Loucy (cell line): ENCODE results near the gene FER.
A peak's percentile ranks its signal among the peaks of the same experiment; 100 is the strongest.
"Not testable (repeated sequence)": the region's sequence is repeated elsewhere in the genome, so short reads cannot be mapped to it uniquely, and the experiment has no call there.

ENCODE experiments used
- H2AFZ ChIP-seq: fragments of 200-600 bp; sonication (generic); 2 replicates; pipeline ENCODE4 v1.6.0; 2016; ENCODE audit warnings: antibody characterized with exemption, mild to moderate bottlenecking, low read length, moderate library complexity
- H3F3A ChIP-seq: fragments of 200-600 bp; 2 replicates; pipeline ENCODE4 v1.6.0; 2016; ENCODE audit warnings: antibody characterized with exemption, low read depth, mild to moderate bottlenecking
- H3K27me3 ChIP-seq: fragments of 200-600 bp; sonication (generic); 2 replicates; pipeline ENCODE4 v1.6.1; 2014; ENCODE audit warnings: low read length, mild to moderate bottlenecking; ENCODE audit not compliant: insufficient read depth, poor library complexity, severe bottlenecking
- H3K36me3 ChIP-seq: fragments of 200-600 bp; sonication (generic); 2 replicates; pipeline ENCODE4 v1.6.1; 2016; ENCODE audit warnings: low read length; ENCODE audit not compliant: insufficient read depth
- H3K4me1 ChIP-seq: fragments of 200-600 bp; sonication (generic); 2 replicates; pipeline ENCODE4 v1.5.1; 2014; ENCODE audit warnings: low read length, mild to moderate bottlenecking; ENCODE audit not compliant: insufficient read depth, poor library complexity, severe bottlenecking
- H3K4me2 ChIP-seq: fragments of 200-600 bp; sonication (generic); 2 replicates; pipeline ENCODE4 v1.6.0; 2014; ENCODE audit warnings: antibody characterized with exemption, low read length, low read depth, mild to moderate bottlenecking; ENCODE audit not compliant: poor library complexity, severe bottlenecking
- H3K4me3 ChIP-seq: fragments of 200-600 bp; sonication (generic); 2 replicates; pipeline ENCODE4 v1.5.1; 2014; ENCODE audit warnings: low read length, mild to moderate bottlenecking, mixed read lengths; ENCODE audit not compliant: poor library complexity, severe bottlenecking
- H3K79me2 ChIP-seq: fragments of 200-600 bp; sonication (generic); 2 replicates; pipeline ENCODE4 v1.6.1; 2014; ENCODE audit warnings: low read length; ENCODE audit not compliant: insufficient read depth
- H3K9ac ChIP-seq: fragments of 200-600 bp; sonication (generic); 2 replicates; pipeline ENCODE4 v1.6.0; 2014; ENCODE audit warnings: mild to moderate bottlenecking, low read depth, low read length, moderate library complexity; ENCODE audit not compliant: poor library complexity, severe bottlenecking
- H3K9me2 ChIP-seq: fragments of 200-600 bp; sonication (generic); replicated peaks from 2 replicates; pipeline ENCODE4 v1.6.1; 2016; ENCODE audit warnings: low read depth, low read length, mixed read lengths
- H3K9me3 ChIP-seq: fragments of 200-600 bp; sonication (generic); 2 replicates; pipeline ENCODE4 v1.6.1; 2014; ENCODE audit warnings: mild to moderate bottlenecking, antibody characterized with exemption, low read length, low read depth; ENCODE audit not compliant: insufficient read depth
- H4K20me1 ChIP-seq: fragments of 200-600 bp; sonication (generic); 2 replicates; pipeline ENCODE4 v1.6.0; 2014; ENCODE audit warnings: antibody characterized with exemption, low read length, mild to moderate bottlenecking; ENCODE audit not compliant: insufficient read depth, poor library complexity, severe bottlenecking
- CTCF ChIP-seq: fragments of 200-600 bp; sonication (generic); conservative IDR thresholded peaks from 2 replicates; pipeline ENCODE4 v1.5.1; 2014; ENCODE audit warnings: mild to moderate bottlenecking, antibody characterized with exemption, low read length
- EZH2phosphoT487 ChIP-seq: fragments of 200-600 bp; IDR thresholded peaks from 2 replicates; pipeline ENCODE4 v1.6.1; 2018; ENCODE audit warnings: antibody characterized with exemption, mild to moderate bottlenecking, moderate library complexity, borderline replicate concordance

The FER gene

DNA sequence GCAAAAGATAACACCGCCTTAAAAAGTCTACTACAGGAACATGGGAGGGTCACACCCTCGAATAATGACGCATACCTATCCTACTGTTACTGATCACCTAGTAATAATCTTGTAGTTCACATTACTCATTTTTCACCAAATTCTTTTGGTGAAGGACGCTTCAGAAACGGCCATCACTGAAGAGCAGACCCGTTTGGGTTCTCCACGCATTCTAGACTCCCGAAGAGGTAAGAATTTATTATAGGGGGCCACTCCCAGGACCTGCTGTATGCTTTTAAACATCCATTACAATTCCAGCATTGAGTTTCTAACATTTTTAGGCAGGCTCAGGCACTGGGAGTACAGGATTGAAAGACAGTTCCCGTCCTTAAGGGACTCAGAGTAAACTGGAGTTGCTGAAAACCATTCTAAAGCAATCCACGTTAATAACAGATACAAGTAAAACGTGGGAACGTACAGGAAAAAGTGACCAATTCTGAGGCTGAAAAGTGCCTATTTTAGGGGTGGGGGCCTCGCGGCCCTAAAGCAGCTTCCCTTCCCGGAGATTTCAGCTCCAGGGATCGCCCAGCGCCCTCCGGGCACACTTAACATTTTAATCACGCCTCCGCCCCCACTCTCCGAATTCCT is at the start of gene FER:
Gene FER, plus strand, starts transcription at position 124 of the 627 bp plus-strand sequence. CDS start 50,286 bp downstream, outside the sequence.
- Histone ChIP-seq H3K4me1 (peaks cover 9% of the 10 kb centered on the region), H3K36me3 (no peaks in the 10 kb centered on the region), H3K4me2 (peak within 1 kb of the TSS; percentile 88), H3K9me2 (no peaks in the 10 kb centered on the region), H3K9ac (peak within 1 kb of the TSS; percentile 83), H4K20me1 (no peaks in the 10 kb centered on the region), H3K9me3 (no peaks in the 10 kb centered on the region), H3K4me3 (peak within 1 kb of the TSS; percentile 89), H2AFZ (peak within 1 kb of the TSS; percentile 87), H3K79me2 (no peaks in the 10 kb centered on the region), H3F3A (no peaks in the 10 kb centered on the region), H3K27me3 (no peaks in the 10 kb centered on the region)
- TF ChIP-seq EZH2phosphoT487 = no peak
- TF ChIP-seq CTCF = no peak

DNA sequence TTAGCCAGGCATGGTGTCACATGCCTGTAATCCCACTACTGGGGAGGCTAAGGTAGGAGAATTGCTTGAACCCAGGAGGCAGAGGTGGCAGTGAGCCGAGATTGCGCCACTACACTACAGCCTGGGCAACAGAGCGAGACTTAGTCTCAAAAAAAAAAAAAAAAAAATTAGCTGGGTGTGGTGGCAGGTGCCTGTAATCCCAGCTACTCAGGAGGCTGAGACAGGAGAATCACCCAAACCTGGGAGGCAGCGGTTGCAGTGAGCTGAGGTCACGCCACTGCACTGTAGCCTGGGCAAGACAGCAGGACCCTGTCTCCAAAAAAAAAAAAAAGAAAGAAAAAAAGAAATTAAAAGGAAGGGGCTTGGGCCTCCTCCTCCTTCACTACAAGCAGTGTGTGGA is 47.3 kb upstream of the FER start:
- not testable (repeated sequence) for H3K4me3 ChIP-seq, H3K79me2 ChIP-seq, H3K4me2 ChIP-seq, H3K36me3 ChIP-seq, H4K20me1 ChIP-seq, H3K9me2 ChIP-seq, H3K9ac ChIP-seq, H3F3A ChIP-seq, H3K27me3 ChIP-seq, H2AFZ ChIP-seq, H3K4me1 ChIP-seq, H3K9me3 ChIP-seq

- no peak overlapping the region for H3K9ac ChIP-seq
- H3F3A ChIP-seq = no peaks in the 10 kb centered on the region
- H3K9me3 ChIP-seq = no peaks in the 10 kb centered on the region
- no peak overlapping the region for H3K4me2 ChIP-seq
- no peaks in the 10 kb centered on the region for H4K20me1 ChIP-seq
- H3K4me3 ChIP-seq = no peak overlapping the region
- no peaks in the 10 kb centered on the region for H3K27me3 ChIP-seq
- H3K79me2 ChIP-seq = no peaks in the 10 kb centered on the region
- H3K4me1 ChIP-seq = no peaks in the 10 kb centered on the region
- no peaks in the 10 kb centered on the region for H3K36me3 ChIP-seq
- no peaks in the 10 kb centered on the region for H3K9me2 ChIP-seq
- TF ChIP-seq EZH2phosphoT487 (no peak), CTCF (no peak)
- no peak overlapping the region for H2AFZ ChIP-seq
Measured at GRCh38 chr5:108700930-108701329, 46.8 kb upstream of the FER start.

DNA sequence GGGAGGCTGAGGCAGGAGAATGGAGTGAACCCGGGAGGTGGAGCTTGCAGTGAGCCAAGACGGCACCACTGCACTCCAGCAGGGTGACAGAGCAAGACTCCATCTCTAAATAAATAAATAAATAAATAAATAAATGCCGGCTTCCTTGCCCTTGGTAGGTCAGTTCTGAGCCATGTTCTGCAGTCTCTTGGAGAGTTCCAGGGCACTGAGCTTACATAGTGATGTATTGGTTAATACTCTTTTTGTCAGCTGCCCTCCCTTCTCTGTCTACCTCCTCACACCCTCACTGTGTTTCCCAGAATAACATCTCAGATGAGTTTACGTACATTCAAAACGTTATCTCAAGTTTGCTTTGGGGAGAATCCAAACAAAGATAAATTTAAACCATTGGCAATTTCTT is 45.2 kb upstream of the FER start:
- Histone ChIP-seq H3F3A (no peaks in the 10 kb centered on the region), H3K4me3 (no peak overlapping the region), H3K27me3 (no peaks in the 10 kb centered on the region), H3K79me2 (no peaks in the 10 kb centered on the region), H3K36me3 (no peaks in the 10 kb centered on the region), H2AFZ (no peak overlapping the region), H3K4me2 (no peak overlapping the region), H3K9me3 (no peaks in the 10 kb centered on the region), H3K4me1 (no peaks in the 10 kb centered on the region), H4K20me1 (no peaks in the 10 kb centered on the region), H3K9me2 (no peaks in the 10 kb centered on the region), H3K9ac (no peak overlapping the region)
- no peak for TF ChIP-seq EZH2phosphoT487
- no peak for TF ChIP-seq CTCF
